Ishikawa (cell line): Measurements from ENCODE around the gene TSFM.

Source experiments
- CEBPB ChIP-seq: IDR thresholded peaks from 2 replicates; pipeline ENCODE4 v1.6.1; 2012
- CREB1 ChIP-seq: IDR thresholded peaks from 2 replicates; pipeline ENCODE4 v1.6.1; 2012; ENCODE audit warnings: low read depth
- EGR1 ChIP-seq: IDR thresholded peaks from 2 replicates; pipeline ENCODE4 v1.6.1; 2012
- EP300 ChIP-seq: IDR thresholded peaks from 2 replicates; pipeline ENCODE4 v1.6.1; 2012; ENCODE audit warnings: borderline replicate concordance
- FOXM1 ChIP-seq: IDR thresholded peaks from 2 replicates; pipeline ENCODE4 v1.6.1; 2012; ENCODE audit warnings: low read depth, borderline replicate concordance
- MAX ChIP-seq: IDR thresholded peaks from 2 replicates; pipeline ENCODE4 v1.6.1; 2012
- NFIC ChIP-seq: IDR thresholded peaks from 2 replicates; pipeline ENCODE4 v1.6.1; 2012
- RAD21 ChIP-seq: IDR thresholded peaks from 2 replicates; pipeline ENCODE4 v1.6.1; 2012; ENCODE audit warnings: low read depth
- REST ChIP-seq: IDR thresholded peaks from 2 replicates; pipeline ENCODE4 v1.6.1; 2012; ENCODE audit warnings: low read depth, mild to moderate bottlenecking
- TAF1 ChIP-seq: IDR thresholded peaks from 2 replicates; pipeline ENCODE4 v1.6.1; 2012; ENCODE audit warnings: low read depth, mild to moderate bottlenecking
- TCF12 ChIP-seq: IDR thresholded peaks from 2 replicates; pipeline ENCODE4 v1.6.1; 2012; ENCODE audit warnings: low read depth
- USF1 ChIP-seq: IDR thresholded peaks from 2 replicates; pipeline ENCODE4 v1.6.1; 2012
- YY1 ChIP-seq: IDR thresholded peaks from 2 replicates; pipeline ENCODE4 v1.6.1; 2012; ENCODE audit warnings: low read depth
- ZBTB7A ChIP-seq: IDR thresholded peaks from 2 replicates; pipeline ENCODE4 v1.6.1; 2012; ENCODE audit warnings: low read depth

- no peak for TF ChIP-seq REST
- peak; percentile 76 for TF ChIP-seq CEBPB
- TF ChIP-seq MAX: no peak
- no peak for TF ChIP-seq EP300
- TF ChIP-seq NFIC: peak; percentile 15; the same call in 1 of the 2 replicates
- no peak for TF ChIP-seq FOXM1
- TF ChIP-seq EGR1: no peak
- no peak for TF ChIP-seq CREB1
- TF ChIP-seq YY1: no peak
- TF ChIP-seq TAF1: no peak; the same call in 1 of the 2 replicates
- no peak for TF ChIP-seq RAD21
- TF ChIP-seq ZBTB7A: no peak
- TF ChIP-seq TCF12: no peak
- TF ChIP-seq USF1: no peak
These were observed 62.3 kb downstream of the TSFM start for GRCh38 chr12:57844709-57845477.
